NCI-H1694 (cell line): ENCODE results near the gene AKAIN1.

ENCODE experiments used
- DNase-seq: peaks from one replicate; lab custom pipeline; 2025; lab: John Stamatoyannopoulos, UW

The AKAIN1 gene

GRCh38 chr18:5093902-5094301 lies 103.2 kb downstream of the AKAIN1 start:
- no peak for DNase-seq
